ENCODE results near the gene LINC00237.

LINC00237 gene

DNA sequence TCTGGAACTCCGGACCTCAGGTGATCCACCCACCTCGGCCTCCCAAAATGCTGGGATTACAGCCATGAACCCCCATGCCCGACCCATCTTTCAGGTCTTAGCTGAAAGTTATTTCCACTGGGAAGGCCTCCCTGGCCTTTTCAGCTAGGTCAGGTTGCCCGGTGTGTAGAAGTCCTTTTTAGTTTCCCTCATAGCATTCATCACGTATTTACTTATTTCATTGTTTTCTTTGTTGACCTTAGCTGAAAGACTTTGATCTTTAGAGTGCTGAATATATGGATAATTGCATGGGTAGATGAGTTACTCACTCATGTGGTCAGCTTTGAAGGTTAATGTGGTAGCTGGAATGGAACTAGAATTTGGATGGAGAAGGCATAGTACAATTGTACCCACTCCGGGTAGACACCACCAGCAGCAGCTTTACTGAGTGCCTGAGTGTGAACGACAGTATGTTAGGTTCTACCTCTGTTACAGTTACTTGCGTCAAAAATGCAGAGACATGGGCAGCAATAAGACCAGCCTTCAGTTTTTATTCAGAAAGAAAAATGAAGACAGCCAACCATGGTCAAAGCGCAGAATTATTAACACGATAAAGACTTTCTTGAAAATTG, 28.8 kb upstream of the LINC00237 start:
- no peak overlapping the region for H3K4me3 ChIP-seq (ENCODE audit: low read depth, low read length)
- DNase-seq (ENCODE audit: low read depth), result no peak
- TF ChIP-seq, protein P1, sequence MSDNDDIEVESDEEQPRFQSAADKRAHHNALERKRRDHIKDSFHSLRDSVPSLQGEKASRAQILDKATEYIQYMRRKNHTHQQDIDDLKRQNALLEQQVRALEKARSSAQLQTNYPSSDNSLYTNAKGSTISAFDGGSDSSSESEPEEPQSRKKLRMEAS (IDR thresholded peaks at IDR 0.05; ENCODE audit: low read depth, low read length), result no peak
- TF ChIP-seq, protein P2, sequence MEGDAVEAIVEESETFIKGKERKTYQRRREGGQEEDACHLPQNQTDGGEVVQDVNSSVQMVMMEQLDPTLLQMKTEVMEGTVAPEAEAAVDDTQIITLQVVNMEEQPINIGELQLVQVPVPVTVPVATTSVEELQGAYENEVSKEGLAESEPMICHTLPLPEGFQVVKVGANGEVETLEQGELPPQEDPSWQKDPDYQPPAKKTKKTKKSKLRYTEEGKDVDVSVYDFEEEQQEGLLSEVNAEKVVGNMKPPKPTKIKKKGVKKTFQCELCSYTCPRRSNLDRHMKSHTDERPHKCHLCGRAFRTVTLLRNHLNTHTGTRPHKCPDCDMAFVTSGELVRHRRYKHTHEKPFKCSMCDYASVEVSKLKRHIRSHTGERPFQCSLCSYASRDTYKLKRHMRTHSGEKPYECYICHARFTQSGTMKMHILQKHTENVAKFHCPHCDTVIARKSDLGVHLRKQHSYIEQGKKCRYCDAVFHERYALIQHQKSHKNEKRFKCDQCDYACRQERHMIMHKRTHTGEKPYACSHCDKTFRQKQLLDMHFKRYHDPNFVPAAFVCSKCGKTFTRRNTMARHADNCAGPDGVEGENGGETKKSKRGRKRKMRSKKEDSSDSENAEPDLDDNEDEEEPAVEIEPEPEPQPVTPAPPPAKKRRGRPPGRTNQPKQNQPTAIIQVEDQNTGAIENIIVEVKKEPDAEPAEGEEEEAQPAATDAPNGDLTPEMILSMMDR (IDR thresholded peaks at IDR 0.05; ENCODE audit: low read depth, low read length), result no peak
- TF ChIP-seq POLR2A (IDR thresholded peaks at IDR 0.05; ENCODE audit: extremely low read depth, insufficient read length), result no peak
- no peak for TF ChIP-seq MYC (IDR thresholded peaks at IDR 0.05; ENCODE audit: low read depth, low read length)

DNA sequence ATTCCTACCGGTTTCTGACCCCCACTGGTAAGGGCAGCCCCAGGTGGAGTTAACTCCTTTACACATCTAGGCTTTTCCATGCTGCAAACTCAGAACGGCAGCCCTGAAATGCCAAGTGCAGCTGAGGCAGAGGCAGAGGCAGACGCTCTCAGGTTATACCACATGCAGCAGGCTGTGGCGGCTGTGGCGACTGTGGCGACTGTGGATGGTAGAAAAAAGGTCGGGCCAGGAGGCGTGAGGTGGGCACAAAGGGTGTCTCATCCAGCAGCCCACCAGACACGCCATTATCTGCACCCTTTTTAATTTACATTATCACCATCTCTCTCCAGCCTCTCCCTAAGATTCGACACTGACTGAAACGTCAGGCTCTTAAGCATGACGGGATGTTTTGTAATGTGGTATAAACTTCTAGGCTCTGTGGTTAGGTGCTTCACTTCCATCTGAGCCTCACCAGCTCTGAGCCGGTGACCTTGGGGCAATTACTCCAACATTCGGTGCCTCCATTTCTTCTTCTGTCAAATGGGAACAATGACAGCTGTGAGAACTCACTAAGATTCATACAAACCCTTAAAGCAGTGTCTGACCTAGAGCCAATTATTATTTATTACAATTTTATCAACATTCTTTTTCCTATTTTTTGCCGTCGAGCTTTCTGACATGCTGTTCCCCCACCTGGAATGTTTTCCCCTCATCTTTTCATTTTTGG, 27.9 kb upstream of the LINC00237 start:
- TF ChIP-seq POLR2A (IDR thresholded peaks at IDR 0.05; ENCODE audit: extremely low read depth, insufficient read length) (no peak), MYC (IDR thresholded peaks at IDR 0.05; ENCODE audit: low read depth, low read length) (no peak)
- TF ChIP-seq, protein P2 (IDR thresholded peaks at IDR 0.05; ENCODE audit: low read depth, low read length), result no peak
- TF ChIP-seq, protein P1 (IDR thresholded peaks at IDR 0.05; ENCODE audit: low read depth, low read length), result no peak
- no peak overlapping the region for H3K4me3 ChIP-seq (ENCODE audit: low read depth, low read length)
- no peak for DNase-seq (ENCODE audit: low read depth)

DNA sequence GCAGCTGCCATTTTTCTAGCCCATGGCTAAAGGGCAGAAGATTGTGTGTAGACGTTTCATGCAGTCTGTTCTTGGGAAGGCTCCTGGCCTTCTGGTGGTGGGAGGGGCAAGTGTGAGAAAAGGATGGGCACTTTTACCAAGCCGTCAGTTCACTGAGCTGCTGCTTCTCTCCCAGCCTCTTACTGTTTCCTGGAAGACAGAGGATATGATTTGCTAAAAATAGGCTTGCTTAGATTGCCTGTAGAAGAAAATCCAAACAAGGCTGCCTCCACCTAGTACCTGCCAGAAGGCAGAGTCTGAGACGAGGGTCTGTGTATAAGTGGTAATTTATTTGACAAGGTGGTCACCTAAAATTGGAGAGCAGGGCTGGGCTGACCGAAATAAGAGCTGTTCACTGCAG, 27.2 kb upstream of the LINC00237 start:
- no peak overlapping the region for H3K4me3 ChIP-seq (ENCODE audit: low read depth, low read length)
- no peak for TF ChIP-seq MYC (IDR thresholded peaks at IDR 0.05; ENCODE audit: low read depth, low read length)
- TF ChIP-seq, protein P2 (IDR thresholded peaks at IDR 0.05; ENCODE audit: low read depth, low read length), result no peak
- TF ChIP-seq POLR2A (IDR thresholded peaks at IDR 0.05; ENCODE audit: extremely low read depth, insufficient read length), result no peak
- TF ChIP-seq, protein P1 (IDR thresholded peaks at IDR 0.05; ENCODE audit: low read depth, low read length), result no peak
- DNase-seq (ENCODE audit: low read depth), result no peak

DNA sequence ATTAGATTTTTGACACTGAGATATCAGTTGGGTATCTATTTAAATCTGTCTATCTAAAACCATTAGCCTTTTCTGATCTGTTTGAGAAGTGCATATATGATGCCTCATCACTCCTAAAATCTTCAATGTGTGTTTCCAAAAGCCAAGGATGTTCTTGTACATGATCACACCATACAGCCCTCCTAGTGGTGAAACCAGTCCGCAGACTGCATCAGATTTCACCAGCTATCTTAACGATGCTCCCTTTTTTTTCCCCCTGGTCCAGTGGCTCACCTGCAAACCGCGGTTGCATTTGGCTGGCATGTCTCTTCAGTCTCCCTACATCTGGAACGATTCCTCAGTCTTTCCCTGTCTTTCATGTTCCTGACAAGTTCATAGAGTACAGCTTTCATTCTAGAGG, 23.7 kb upstream of the LINC00237 start:
- TF ChIP-seq MYC (IDR thresholded peaks at IDR 0.05; ENCODE audit: low read depth, low read length), result no peak
- TF ChIP-seq, protein P2 (IDR thresholded peaks at IDR 0.05; ENCODE audit: low read depth, low read length), result peak; percentile 5

DNA sequence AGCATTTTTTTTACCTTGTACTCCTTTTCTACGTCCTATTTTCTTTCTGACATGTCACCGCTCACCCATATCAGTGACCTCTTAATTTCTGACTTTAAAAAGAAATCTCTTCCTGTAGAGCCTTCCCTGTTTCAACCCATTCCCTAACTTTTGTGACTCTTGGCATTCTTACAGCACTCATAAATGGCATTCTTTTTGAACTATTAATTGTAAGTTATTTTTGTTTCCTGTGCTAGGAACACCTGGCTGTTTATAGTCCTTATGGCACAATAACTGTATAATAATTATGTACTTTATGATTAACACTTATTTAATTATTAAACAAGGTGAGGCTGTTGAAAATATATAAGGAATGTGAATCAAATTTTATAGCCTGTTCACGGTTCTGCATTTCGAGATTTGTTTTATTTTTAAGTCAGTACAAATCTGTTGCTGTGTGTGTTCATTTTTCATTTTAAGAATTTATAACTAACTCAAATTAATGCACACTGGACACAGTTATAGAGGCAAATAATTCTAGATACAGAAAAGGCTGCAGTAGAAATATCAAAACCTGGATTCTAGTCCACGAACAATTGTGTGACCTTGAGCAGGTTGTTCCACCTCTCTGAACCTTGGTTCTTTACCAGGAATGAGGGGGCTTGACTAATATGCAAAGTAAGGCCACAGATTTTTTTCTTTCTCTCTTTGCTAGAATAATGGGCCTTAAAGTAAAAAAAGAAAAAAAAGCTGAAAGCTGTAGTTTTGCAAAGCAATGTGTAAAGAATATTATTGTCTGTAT, 21.2 kb upstream of the LINC00237 start:
- TF ChIP-seq MYC (IDR thresholded peaks at IDR 0.05; ENCODE audit: low read depth, low read length), result no peak
- TF ChIP-seq POLR2A (IDR thresholded peaks at IDR 0.05; ENCODE audit: extremely low read depth, insufficient read length), result no peak
- TF ChIP-seq, protein P1 (IDR thresholded peaks at IDR 0.05; ENCODE audit: low read depth, low read length), result no peak
- TF ChIP-seq, protein P2 (IDR thresholded peaks at IDR 0.05; ENCODE audit: low read depth, low read length), result no peak
- peak overlapping the region; percentile 77 for H3K4me3 ChIP-seq (ENCODE audit: low read depth, low read length)

More for the DNA sequence above, 23.7 kb upstream of the LINC00237 start:
- DNase-seq (ENCODE audit: low read depth), result no peak
- no peak overlapping the region for H3K4me3 ChIP-seq (ENCODE audit: low read depth, low read length)

More for the DNA sequence above, 21.2 kb upstream of the LINC00237 start:
- no peak for DNase-seq (ENCODE audit: low read depth)

Measured in NB4 (cell line).